ENCODE measurements around the gene SAMD8. TPM values are rescaled to one million over a fixed set of nuclear protein-coding genes. Genes with fewer than 3 reads are reported as not detected.
"Not testable (repeated sequence)": the region's sequence is repeated elsewhere in the genome, so short reads cannot be mapped to it uniquely, and the experiment has no call there.

SAMD8 gene
- polyA plus RNA-seq, 3 donors, result 13.0 to 18.8 (median 13.7) TPM

DNA sequence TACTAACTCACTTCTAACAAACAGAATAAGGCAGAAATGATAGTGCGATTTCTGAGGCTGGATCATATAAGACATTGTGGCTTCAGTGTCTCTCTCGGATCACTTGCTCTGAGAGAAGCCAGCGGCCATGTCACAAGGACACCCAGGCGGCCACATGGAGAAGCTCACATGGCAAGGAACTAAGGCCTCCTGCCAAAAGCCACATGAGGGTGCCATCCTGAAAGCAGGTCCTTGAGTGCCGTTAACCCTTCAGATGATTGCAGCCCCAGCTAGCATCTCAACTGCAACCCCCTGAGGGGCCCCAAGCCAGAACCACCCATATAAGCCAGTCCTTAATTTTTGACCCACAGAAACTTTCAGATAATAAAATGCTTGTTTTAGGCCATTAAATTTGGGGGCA, 92.3 kb downstream of the SAMD8 start:
- Histone ChIP-seq H2AFZ (ENCODE audit: insufficient read depth, low read depth, low read length, poor library complexity, severe bottlenecking) (no peak overlapping the region), H4K20me1 (ENCODE audit: insufficient read depth, low read length) (no peaks in the 10 kb centered on the region), H3K27ac (ENCODE audit: low read depth in 1 of 2, low read length in 2 of 2) (no peak overlapping the region), H3K36me3 (replicated peaks in 1 of 2; ENCODE audit: control insufficient read depth in 1 of 2, insufficient read depth in 2 of 2, low read length in 2 of 2) (no peaks in the 10 kb centered on the region), H3K4me2 (replicated peaks; ENCODE audit: extremely low read depth, low read length, poor library complexity, severe bottlenecking) (no peak overlapping the region), H3K79me2 (ENCODE audit: insufficient read depth, low read length) (no peaks in the 10 kb centered on the region), H3K4me3 (replicated peaks in 1 of 3; ENCODE audit: low read depth in 2 of 3, low read length in 3 of 3) (no peak overlapping the region), H3K9ac (ENCODE audit: insufficient read depth, low read length, poor library complexity, severe bottlenecking) (no peak overlapping the region), H3K4me1 (ENCODE audit: control insufficient read depth in 1 of 2, insufficient read depth in 2 of 2, low read length in 2 of 2) (no peaks in the 10 kb centered on the region), H3K27me3 (ENCODE audit: control insufficient read depth in 2 of 2, insufficient read depth in 2 of 2, low read length in 2 of 2) (no peaks in the 10 kb centered on the region), H3K9me3 (replicated peaks in 1 of 2; ENCODE audit: control insufficient read depth in 1 of 2, insufficient read depth in 1 of 2, low read length in 2 of 2) (no peaks in the 10 kb centered on the region)
- TF ChIP-seq, protein P1, sequence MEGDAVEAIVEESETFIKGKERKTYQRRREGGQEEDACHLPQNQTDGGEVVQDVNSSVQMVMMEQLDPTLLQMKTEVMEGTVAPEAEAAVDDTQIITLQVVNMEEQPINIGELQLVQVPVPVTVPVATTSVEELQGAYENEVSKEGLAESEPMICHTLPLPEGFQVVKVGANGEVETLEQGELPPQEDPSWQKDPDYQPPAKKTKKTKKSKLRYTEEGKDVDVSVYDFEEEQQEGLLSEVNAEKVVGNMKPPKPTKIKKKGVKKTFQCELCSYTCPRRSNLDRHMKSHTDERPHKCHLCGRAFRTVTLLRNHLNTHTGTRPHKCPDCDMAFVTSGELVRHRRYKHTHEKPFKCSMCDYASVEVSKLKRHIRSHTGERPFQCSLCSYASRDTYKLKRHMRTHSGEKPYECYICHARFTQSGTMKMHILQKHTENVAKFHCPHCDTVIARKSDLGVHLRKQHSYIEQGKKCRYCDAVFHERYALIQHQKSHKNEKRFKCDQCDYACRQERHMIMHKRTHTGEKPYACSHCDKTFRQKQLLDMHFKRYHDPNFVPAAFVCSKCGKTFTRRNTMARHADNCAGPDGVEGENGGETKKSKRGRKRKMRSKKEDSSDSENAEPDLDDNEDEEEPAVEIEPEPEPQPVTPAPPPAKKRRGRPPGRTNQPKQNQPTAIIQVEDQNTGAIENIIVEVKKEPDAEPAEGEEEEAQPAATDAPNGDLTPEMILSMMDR (IDR thresholded peaks at IDR 0.05), result no peak
- Mint-ChIP-seq H3K4me1 (peaks cover 4% of the 10 kb centered on the region), H3K36me3 (peaks cover 0 to 2% of the 10 kb centered on the region in 2 donors), H3K27me3 (ENCODE audit: low read depth in 3 of 3) (peaks cover 0 to 2% (median under 1%) of the 10 kb centered on the region in 3 donors), H3K9me3 (no peaks in the 10 kb centered on the region), H3K27ac (no peak overlapping the region), H3K4me3 (no peak overlapping the region)
- no peak for DNase-seq
- 98% methylated on average over 5 of the region's 5 CpGs for WGBS (ENCODE audit: insufficient coverage)
- intact Hi-C loops (cut with micrococcal nuclease), result no loop called here

DNA sequence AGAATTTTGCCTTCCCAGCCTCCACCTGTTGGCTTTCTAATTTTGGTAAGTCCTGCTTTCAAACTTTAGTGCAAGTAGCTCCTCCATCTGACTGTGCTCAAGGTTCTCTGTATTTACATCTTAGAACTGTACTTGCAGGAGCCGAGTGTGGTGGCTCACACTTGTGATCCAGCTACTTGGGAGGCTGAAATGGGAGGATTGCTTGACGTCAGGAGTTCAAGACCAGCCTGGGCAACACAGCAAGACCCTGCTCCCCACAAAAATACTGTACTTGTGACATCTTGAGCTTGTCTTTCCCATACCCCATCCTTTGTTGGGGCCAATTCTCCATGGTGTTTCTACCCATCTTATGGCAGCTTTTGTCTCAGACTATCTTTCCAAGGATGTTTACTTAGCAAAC, 94.5 kb downstream of the SAMD8 start:
- peaks cover 9% of the 10 kb centered on the region in 2 donors for H3K4me1 ChIP-seq (ENCODE audit: control insufficient read depth in 1 of 2, insufficient read depth in 2 of 2, low read length in 2 of 2)
- intact Hi-C loops (cut with micrococcal nuclease), result no loop called here
- no peak overlapping the region for H3K9ac ChIP-seq (ENCODE audit: insufficient read depth, low read length, poor library complexity, severe bottlenecking)
- no peak overlapping the region for H3K27ac ChIP-seq (ENCODE audit: low read depth in 1 of 2, low read length in 2 of 2)
- H3K79me2 ChIP-seq (ENCODE audit: insufficient read depth, low read length), result peaks cover 3% of the 10 kb centered on the region
- H3K36me3 Mint-ChIP-seq, result peaks cover 0 to 2% of the 10 kb centered on the region in 2 donors
- no peak for DNase-seq
- TF ChIP-seq, protein P1 (IDR thresholded peaks at IDR 0.05), result no peak
- H3K4me3 ChIP-seq (replicated peaks in 1 of 3; ENCODE audit: low read depth in 2 of 3, low read length in 3 of 3), result no peak overlapping the region
- no CpG with 5 or more reads among the region's 2 CpGs for WGBS (ENCODE audit: insufficient coverage)
- H3K4me1 Mint-ChIP-seq, result peaks cover 15% of the 10 kb centered on the region
- H3K36me3 ChIP-seq (replicated peaks in 1 of 2; ENCODE audit: control insufficient read depth in 1 of 2, insufficient read depth in 2 of 2, low read length in 2 of 2), result no peaks in the 10 kb centered on the region
- no peaks in the 10 kb centered on the region for H3K27me3 ChIP-seq (ENCODE audit: control insufficient read depth in 2 of 2, insufficient read depth in 2 of 2, low read length in 2 of 2)
- no peak overlapping the region for H3K4me3 Mint-ChIP-seq
- no peak overlapping the region for H3K4me2 ChIP-seq (replicated peaks; ENCODE audit: extremely low read depth, low read length, poor library complexity, severe bottlenecking)
- H3K27me3 Mint-ChIP-seq (ENCODE audit: low read depth in 3 of 3), result peaks cover 0 to 2% (median 0%) of the 10 kb centered on the region in 3 donors
- H4K20me1 ChIP-seq (ENCODE audit: insufficient read depth, low read length), result no peaks in the 10 kb centered on the region
- no peak overlapping the region for H3K27ac Mint-ChIP-seq
- H3K9me3 Mint-ChIP-seq, result no peaks in the 10 kb centered on the region
- H3K9me3 ChIP-seq (replicated peaks in 1 of 2; ENCODE audit: control insufficient read depth in 1 of 2, insufficient read depth in 1 of 2, low read length in 2 of 2), result no peaks in the 10 kb centered on the region
- H2AFZ ChIP-seq (ENCODE audit: insufficient read depth, low read depth, low read length, poor library complexity, severe bottlenecking), result no peak overlapping the region

DNA sequence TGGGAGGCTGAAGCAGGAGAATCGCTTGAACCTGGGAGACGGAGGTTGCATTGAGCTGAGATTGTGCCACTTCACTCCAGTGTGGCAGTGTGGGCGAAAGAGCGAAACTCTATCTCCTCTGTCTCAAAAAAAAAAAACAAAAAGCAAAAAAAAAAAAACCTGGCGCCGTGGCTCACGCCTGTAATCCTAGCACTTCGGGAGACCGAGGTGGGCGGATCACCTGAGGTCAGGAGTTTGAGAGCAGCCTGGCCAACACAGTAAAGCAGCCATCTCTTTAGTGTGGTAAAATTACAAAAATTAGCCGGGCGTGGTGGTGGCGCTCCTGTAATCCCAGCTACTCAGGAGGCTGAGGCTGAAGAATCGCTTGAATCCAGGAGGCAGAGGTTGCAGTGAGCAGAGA, 95.2 kb downstream of the SAMD8 start:
- H3K4me3 ChIP-seq (replicated peaks in 1 of 3; ENCODE audit: low read depth in 2 of 3, low read length in 3 of 3); H3K9me3 ChIP-seq (replicated peaks in 1 of 2; ENCODE audit: control insufficient read depth in 1 of 2, insufficient read depth in 1 of 2, low read length in 2 of 2); H3K27me3 ChIP-seq (ENCODE audit: control insufficient read depth in 2 of 2, insufficient read depth in 2 of 2, low read length in 2 of 2); H3K36me3 ChIP-seq (replicated peaks in 1 of 2; ENCODE audit: control insufficient read depth in 1 of 2, insufficient read depth in 2 of 2, low read length in 2 of 2); H3K27ac ChIP-seq (ENCODE audit: low read depth in 1 of 2, low read length in 2 of 2); DNase-seq; intact Hi-C loops (cut with micrococcal nuclease); H3K4me2 ChIP-seq (replicated peaks; ENCODE audit: extremely low read depth, low read length, poor library complexity, severe bottlenecking); H3K9ac ChIP-seq (ENCODE audit: insufficient read depth, low read length, poor library complexity, severe bottlenecking); H3K79me2 ChIP-seq (ENCODE audit: insufficient read depth, low read length); H4K20me1 ChIP-seq (ENCODE audit: insufficient read depth, low read length); H3K27ac Mint-ChIP-seq; H3K27me3 Mint-ChIP-seq (ENCODE audit: low read depth in 3 of 3); H2AFZ ChIP-seq (ENCODE audit: insufficient read depth, low read depth, low read length, poor library complexity, severe bottlenecking); H3K9me3 Mint-ChIP-seq; H3K4me3 Mint-ChIP-seq; H3K36me3 Mint-ChIP-seq: not testable (repeated sequence)
- peaks cover 13 to 15% of the 10 kb centered on the region in 2 donors for H3K4me1 ChIP-seq (ENCODE audit: control insufficient read depth in 1 of 2, insufficient read depth in 2 of 2, low read length in 2 of 2)
- 98% methylated on average over 12 of the region's 14 CpGs for WGBS (ENCODE audit: insufficient coverage)
- H3K4me1 Mint-ChIP-seq, result peaks cover 19% of the 10 kb centered on the region

Data from CD14-positive monocyte (primary cell).